Measurements from ENCODE around the gene PPP1R12B. TPM values are rescaled to one million over a fixed set of nuclear protein-coding genes. Genes with fewer than 3 reads are reported as not detected.

PPP1R12B gene
- total and polyA plus RNA-seq, 4 donors = 4.0 to 31.6 (median 9.7) TPM

DNA sequence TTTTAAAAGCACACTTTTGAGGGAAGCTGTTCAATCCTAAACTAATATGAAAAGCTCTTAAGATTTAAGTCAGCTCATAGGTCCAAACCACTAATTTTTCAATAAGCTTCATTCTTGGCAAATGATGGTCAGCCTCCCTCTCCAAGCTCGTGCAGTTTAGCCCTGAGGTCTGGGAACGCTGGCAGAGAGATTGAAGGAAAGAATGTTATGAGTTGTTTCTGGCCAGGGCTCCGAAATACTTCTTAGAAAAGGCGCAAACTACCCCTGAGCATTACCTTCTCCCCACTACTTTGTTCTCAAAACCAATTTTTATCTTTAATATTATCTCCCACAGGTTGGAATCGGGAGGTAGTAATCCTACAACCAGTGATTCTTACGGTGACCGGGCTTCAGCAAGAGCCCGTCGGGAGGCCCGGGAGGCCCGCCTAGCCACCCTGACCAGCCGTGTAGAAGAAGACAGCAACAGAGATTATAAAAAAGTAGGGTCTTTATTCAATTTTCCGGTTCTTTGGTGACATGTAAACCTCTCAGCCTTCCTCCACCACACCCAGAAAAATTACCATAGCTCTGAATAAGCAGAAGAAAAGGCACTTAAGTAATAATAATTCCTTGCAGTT lies 214.1 kb downstream of the PPP1R12B start:
- no peaks in the 10 kb centered on the region for H3K9me3 ChIP-seq (ENCODE audit: control insufficient read depth in 4 of 4, low read length in 3 of 4)
- WGBS = 93% methylated on average over 13 of the region's 13 CpGs
- peaks cover 0 to 10% (median 4%) of the 10 kb centered on the region in 4 donors for H3K36me3 ChIP-seq (ENCODE audit: control insufficient read depth in 4 of 4, insufficient read depth in 3 of 4, low read depth in 1 of 4, low read length in 3 of 4)
- H3K4me1 ChIP-seq (ENCODE audit: control insufficient read depth in 4 of 4, insufficient read depth in 4 of 4, low read length in 3 of 4) = peaks cover 0 to 5% (median 0%) of the 10 kb centered on the region in 4 donors
- no peak for DNase-seq (ENCODE audit: low spot score)
- no peaks in the 10 kb centered on the region for H3K27me3 ChIP-seq (ENCODE audit: control insufficient read depth in 4 of 4, insufficient read depth in 4 of 4, low read length in 3 of 4)
- no peak overlapping the region for H3K9ac ChIP-seq (ENCODE audit: low read depth in 1 of 2, low read length in 2 of 2)
- H3K4me3 ChIP-seq (ENCODE audit: low read depth in 1 of 3, low read length in 3 of 3) = no peak overlapping the region
- H3K27ac ChIP-seq (ENCODE audit: low read depth in 1 of 2, low read length in 2 of 2) = no peak overlapping the region
- TF ChIP-seq TAF1 (conservative IDR thresholded peaks at IDR 0.05) (no peak), SP1 (IDR thresholded peaks at IDR 0.05) (no peak), RAD21 (IDR thresholded peaks at IDR 0.05) (no peak), YY1 (IDR thresholded peaks at IDR 0.05) (no peak), HNF4A (conservative IDR thresholded peaks at IDR 0.05) (no peak)
- TF ChIP-seq, protein P1, sequence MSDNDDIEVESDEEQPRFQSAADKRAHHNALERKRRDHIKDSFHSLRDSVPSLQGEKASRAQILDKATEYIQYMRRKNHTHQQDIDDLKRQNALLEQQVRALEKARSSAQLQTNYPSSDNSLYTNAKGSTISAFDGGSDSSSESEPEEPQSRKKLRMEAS (IDR thresholded peaks at IDR 0.05) = no peak
- TF ChIP-seq, protein P2, sequence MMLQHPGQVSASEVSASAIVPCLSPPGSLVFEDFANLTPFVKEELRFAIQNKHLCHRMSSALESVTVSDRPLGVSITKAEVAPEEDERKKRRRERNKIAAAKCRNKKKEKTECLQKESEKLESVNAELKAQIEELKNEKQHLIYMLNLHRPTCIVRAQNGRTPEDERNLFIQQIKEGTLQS (IDR thresholded peaks at IDR 0.05) = no peak

DNA sequence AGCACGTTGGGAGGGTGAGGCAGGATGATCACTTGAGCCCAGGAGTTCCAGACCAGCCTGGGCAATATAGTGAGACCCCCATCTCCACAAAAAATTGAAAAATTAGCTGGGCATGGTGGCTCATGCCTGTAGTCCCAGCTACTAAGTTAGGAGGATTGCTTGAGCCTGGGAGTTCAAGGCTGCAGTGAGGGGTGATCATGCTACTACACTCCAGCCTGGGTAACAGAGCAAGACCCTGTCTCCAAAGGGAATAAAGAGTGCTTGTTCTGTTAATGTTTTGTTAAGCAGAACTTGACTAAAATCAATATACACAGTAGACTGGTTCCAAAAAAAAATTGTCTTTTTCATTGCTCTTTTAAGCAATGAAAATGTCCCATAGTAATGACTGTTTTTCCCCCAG lies 215.3 kb downstream of the PPP1R12B start:
- no peak overlapping the region for H3K27ac ChIP-seq (ENCODE audit: low read depth in 1 of 2, low read length in 2 of 2)
- no peaks in the 10 kb centered on the region for H3K27me3 ChIP-seq (ENCODE audit: control insufficient read depth in 4 of 4, insufficient read depth in 4 of 4, low read length in 3 of 4)
- no peak for TF ChIP-seq GABPA (IDR thresholded peaks at IDR 0.05 in 1 of 2, conservative IDR thresholded peaks at IDR 0.05 in 1 of 2)
- TF ChIP-seq, protein P3, sequence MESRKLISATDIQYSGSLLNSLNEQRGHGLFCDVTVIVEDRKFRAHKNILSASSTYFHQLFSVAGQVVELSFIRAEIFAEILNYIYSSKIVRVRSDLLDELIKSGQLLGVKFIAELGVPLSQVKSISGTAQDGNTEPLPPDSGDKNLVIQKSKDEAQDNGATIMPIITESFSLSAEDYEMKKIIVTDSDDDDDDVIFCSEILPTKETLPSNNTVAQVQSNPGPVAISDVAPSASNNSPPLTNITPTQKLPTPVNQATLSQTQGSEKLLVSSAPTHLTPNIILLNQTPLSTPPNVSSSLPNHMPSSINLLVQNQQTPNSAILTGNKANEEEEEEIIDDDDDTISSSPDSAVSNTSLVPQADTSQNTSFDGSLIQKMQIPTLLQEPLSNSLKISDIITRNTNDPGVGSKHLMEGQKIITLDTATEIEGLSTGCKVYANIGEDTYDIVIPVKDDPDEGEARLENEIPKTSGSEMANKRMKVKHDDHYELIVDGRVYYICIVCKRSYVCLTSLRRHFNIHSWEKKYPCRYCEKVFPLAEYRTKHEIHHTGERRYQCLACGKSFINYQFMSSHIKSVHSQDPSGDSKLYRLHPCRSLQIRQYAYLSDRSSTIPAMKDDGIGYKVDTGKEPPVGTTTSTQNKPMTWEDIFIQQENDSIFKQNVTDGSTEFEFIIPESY (IDR thresholded peaks at IDR 0.05) = no peak
- no peak for TF ChIP-seq TAF1 (conservative IDR thresholded peaks at IDR 0.05)
- TF ChIP-seq, protein P1 (IDR thresholded peaks at IDR 0.05) = no peak
- no peak for TF ChIP-seq NR2F2 (IDR thresholded peaks at IDR 0.05)
- TF ChIP-seq YY1 (IDR thresholded peaks at IDR 0.05) = no peak
- TF ChIP-seq SP1 (IDR thresholded peaks at IDR 0.05) = no peak
- TF ChIP-seq EGR1 (IDR thresholded peaks at IDR 0.05; ENCODE audit: low read depth in 2 of 2) = no peak
- TF ChIP-seq FOXA1 (IDR thresholded peaks at IDR 0.05) = no peak
- TF ChIP-seq, protein P4, sequence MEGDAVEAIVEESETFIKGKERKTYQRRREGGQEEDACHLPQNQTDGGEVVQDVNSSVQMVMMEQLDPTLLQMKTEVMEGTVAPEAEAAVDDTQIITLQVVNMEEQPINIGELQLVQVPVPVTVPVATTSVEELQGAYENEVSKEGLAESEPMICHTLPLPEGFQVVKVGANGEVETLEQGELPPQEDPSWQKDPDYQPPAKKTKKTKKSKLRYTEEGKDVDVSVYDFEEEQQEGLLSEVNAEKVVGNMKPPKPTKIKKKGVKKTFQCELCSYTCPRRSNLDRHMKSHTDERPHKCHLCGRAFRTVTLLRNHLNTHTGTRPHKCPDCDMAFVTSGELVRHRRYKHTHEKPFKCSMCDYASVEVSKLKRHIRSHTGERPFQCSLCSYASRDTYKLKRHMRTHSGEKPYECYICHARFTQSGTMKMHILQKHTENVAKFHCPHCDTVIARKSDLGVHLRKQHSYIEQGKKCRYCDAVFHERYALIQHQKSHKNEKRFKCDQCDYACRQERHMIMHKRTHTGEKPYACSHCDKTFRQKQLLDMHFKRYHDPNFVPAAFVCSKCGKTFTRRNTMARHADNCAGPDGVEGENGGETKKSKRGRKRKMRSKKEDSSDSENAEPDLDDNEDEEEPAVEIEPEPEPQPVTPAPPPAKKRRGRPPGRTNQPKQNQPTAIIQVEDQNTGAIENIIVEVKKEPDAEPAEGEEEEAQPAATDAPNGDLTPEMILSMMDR (IDR thresholded peaks at IDR 0.05; ENCODE audit: low read depth, low read length, missing input control) = no peak
- no peak for TF ChIP-seq HNF4G (IDR thresholded peaks at IDR 0.05)
- no peak for TF ChIP-seq JUND (IDR thresholded peaks at IDR 0.05)
- no peak for TF ChIP-seq RAD21 (IDR thresholded peaks at IDR 0.05)
- TF ChIP-seq RXRA (IDR thresholded peaks at IDR 0.05) = no peak
- TF ChIP-seq FOXA2 (IDR thresholded peaks at IDR 0.05) = no peak
- TF ChIP-seq, protein P2 (IDR thresholded peaks at IDR 0.05) = no peak
- no peak for TF ChIP-seq HNF4A (conservative IDR thresholded peaks at IDR 0.05)
- TF ChIP-seq, protein P5, sequence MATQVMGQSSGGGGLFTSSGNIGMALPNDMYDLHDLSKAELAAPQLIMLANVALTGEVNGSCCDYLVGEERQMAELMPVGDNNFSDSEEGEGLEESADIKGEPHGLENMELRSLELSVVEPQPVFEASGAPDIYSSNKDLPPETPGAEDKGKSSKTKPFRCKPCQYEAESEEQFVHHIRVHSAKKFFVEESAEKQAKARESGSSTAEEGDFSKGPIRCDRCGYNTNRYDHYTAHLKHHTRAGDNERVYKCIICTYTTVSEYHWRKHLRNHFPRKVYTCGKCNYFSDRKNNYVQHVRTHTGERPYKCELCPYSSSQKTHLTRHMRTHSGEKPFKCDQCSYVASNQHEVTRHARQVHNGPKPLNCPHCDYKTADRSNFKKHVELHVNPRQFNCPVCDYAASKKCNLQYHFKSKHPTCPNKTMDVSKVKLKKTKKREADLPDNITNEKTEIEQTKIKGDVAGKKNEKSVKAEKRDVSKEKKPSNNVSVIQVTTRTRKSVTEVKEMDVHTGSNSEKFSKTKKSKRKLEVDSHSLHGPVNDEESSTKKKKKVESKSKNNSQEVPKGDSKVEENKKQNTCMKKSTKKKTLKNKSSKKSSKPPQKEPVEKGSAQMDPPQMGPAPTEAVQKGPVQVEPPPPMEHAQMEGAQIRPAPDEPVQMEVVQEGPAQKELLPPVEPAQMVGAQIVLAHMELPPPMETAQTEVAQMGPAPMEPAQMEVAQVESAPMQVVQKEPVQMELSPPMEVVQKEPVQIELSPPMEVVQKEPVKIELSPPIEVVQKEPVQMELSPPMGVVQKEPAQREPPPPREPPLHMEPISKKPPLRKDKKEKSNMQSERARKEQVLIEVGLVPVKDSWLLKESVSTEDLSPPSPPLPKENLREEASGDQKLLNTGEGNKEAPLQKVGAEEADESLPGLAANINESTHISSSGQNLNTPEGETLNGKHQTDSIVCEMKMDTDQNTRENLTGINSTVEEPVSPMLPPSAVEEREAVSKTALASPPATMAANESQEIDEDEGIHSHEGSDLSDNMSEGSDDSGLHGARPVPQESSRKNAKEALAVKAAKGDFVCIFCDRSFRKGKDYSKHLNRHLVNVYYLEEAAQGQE (IDR thresholded peaks at IDR 0.05) = no peak
- no peaks in the 10 kb centered on the region for H3K9me3 ChIP-seq (ENCODE audit: control insufficient read depth in 4 of 4, low read length in 3 of 4)
- H3K4me3 ChIP-seq (ENCODE audit: low read depth in 1 of 3, low read length in 3 of 3) = no peak overlapping the region
- WGBS = 95% methylated on average over 1 of the region's 1 CpG
- no peak for DNase-seq (ENCODE audit: low spot score)
- no peak overlapping the region for H3K9ac ChIP-seq (ENCODE audit: low read depth in 1 of 2, low read length in 2 of 2)
- H3K36me3 ChIP-seq (ENCODE audit: control insufficient read depth in 4 of 4, insufficient read depth in 3 of 4, low read depth in 1 of 4, low read length in 3 of 4) = peaks cover 0 to 11% (median 8%) of the 10 kb centered on the region in 4 donors
- peaks cover 0 to 5% (median 2%) of the 10 kb centered on the region in 4 donors for H3K4me1 ChIP-seq (ENCODE audit: control insufficient read depth in 4 of 4, insufficient read depth in 4 of 4, low read length in 3 of 4)

Measured in liver (tissue), 9 donors.